ENCODE data around the gene RAI1. TPM values are rescaled to one million over a fixed set of nuclear protein-coding genes. Genes with fewer than 3 reads are reported as not detected.

Gene RAI1
- total RNA-seq, 1 donor from 2014 or later = 46.2 TPM

DNA sequence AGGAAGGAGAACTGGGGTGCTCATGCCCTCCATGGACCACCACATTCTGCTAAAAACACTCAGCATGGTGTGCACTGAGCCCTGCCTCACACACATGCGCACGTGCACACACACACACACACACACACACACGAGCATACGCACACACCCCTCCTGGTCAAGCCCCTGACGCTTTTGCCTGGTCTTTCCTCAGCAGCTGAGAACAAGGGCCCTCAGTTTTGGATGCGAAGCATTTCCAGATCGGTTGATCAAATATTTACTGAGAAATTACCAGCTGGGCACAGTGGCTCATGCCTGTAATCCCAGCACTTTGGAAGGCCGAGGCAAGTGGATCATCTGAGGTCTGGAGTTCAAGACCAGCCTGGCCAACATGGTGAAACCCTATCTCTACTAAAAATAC, 20.1 kb upstream of the RAI1 start:
- peaks cover 11% of the 10 kb centered on the region for H3K4me1 Mint-ChIP-seq (ENCODE audit: unreplicated experiment)
- no peak for DNase-seq (ENCODE audit: low spot score)
- no peaks in the 10 kb centered on the region for H3K36me3 Mint-ChIP-seq (ENCODE audit: low read depth, unreplicated experiment)
- no peaks in the 10 kb centered on the region for H3K9me3 Mint-ChIP-seq (ENCODE audit: unreplicated experiment)
- TF ChIP-seq, protein P1, sequence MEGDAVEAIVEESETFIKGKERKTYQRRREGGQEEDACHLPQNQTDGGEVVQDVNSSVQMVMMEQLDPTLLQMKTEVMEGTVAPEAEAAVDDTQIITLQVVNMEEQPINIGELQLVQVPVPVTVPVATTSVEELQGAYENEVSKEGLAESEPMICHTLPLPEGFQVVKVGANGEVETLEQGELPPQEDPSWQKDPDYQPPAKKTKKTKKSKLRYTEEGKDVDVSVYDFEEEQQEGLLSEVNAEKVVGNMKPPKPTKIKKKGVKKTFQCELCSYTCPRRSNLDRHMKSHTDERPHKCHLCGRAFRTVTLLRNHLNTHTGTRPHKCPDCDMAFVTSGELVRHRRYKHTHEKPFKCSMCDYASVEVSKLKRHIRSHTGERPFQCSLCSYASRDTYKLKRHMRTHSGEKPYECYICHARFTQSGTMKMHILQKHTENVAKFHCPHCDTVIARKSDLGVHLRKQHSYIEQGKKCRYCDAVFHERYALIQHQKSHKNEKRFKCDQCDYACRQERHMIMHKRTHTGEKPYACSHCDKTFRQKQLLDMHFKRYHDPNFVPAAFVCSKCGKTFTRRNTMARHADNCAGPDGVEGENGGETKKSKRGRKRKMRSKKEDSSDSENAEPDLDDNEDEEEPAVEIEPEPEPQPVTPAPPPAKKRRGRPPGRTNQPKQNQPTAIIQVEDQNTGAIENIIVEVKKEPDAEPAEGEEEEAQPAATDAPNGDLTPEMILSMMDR (IDR thresholded peaks at IDR 0.05; ENCODE audit: unreplicated experiment) = no peak
- peaks cover 10% of the 10 kb centered on the region for H3K27me3 Mint-ChIP-seq (ENCODE audit: unreplicated experiment)
- no peak overlapping the region for H3K27ac Mint-ChIP-seq (ENCODE audit: unreplicated experiment)
- H3K4me3 Mint-ChIP-seq (ENCODE audit: unreplicated experiment) = no peak overlapping the region

DNA sequence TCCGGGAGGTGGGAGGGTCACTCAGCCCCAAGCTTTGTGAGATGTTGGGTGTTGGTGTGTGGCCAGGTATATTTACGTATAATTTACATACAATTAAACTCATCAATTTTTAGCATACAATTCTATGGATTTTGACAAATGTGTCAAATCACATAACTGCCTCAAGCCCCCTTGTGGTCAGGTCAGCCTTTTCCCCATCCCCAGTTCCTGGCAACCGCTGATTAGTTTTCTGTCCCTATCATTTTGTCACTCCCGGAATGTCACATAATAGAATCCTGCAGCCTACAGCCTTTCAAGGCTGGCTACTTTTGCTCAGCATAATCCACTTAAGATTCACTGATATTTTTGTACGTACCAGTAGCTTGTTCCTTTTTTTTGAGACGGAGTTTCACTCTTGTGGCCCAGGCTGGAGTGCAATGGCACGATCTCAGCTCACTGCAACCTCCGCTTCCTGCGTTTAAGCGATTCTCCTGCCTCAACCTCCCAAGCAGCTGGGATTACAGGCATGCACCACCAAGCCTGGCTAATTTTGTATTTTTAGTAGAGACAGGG, 19.3 kb upstream of the RAI1 start:
- no peak overlapping the region for H3K4me3 Mint-ChIP-seq (ENCODE audit: unreplicated experiment)
- no peaks in the 10 kb centered on the region for H3K9me3 Mint-ChIP-seq (ENCODE audit: unreplicated experiment)
- no peaks in the 10 kb centered on the region for H3K36me3 Mint-ChIP-seq (ENCODE audit: low read depth, unreplicated experiment)
- TF ChIP-seq, protein P1 (IDR thresholded peaks at IDR 0.05; ENCODE audit: unreplicated experiment) = peak; percentile 67
- no peak overlapping the region for H3K27ac Mint-ChIP-seq (ENCODE audit: unreplicated experiment)
- H3K27me3 Mint-ChIP-seq (ENCODE audit: unreplicated experiment) = peaks cover 10% of the 10 kb centered on the region
- H3K4me1 Mint-ChIP-seq (ENCODE audit: unreplicated experiment) = peaks cover 11% of the 10 kb centered on the region
- no peak for DNase-seq (ENCODE audit: low spot score)

DNA sequence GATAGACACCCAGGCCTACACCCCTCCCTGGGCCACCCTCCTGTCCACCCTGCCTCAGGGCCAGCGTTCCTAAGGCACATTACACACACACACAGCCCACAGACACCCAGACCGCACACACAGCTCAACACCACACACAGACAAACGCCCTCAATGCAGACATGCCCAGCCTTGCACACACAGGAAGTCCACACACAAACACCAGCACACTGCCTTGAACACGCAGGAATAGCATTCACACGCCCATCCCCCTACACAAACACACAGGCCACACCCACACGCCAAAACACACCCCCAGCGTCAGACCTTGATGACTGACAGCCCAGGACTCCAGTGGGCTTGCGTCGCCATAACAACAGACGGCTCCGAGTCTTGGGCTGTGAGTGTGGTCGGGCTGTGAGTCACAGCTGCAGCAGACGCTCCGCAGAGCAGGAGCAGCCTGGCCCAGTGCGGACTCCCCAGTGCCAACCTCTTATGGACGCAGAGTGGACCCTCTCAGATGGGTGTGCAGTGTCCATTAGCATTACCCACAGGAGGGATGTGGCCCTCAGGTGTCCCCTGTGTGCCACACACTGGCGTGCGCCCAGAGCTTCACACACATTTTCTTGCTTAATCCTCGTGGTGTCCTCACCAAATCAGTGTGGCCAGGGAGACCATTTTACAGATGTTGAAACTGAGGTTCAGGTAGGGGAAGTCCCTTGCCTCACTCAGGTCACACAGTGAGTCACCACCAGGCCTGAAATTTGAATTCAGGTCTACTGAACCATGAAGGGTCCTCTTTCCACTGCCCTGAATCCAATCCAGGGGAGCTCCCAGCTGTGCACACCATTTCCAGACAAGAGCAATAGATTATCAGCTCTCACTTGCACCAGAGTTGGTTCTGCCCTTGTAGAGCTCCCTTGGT, 17.8 kb upstream of the RAI1 start:
- H3K27ac Mint-ChIP-seq (ENCODE audit: unreplicated experiment) = peak overlapping the region; percentile 9
- H3K36me3 Mint-ChIP-seq (ENCODE audit: low read depth, unreplicated experiment) = no peaks in the 10 kb centered on the region
- no peaks in the 10 kb centered on the region for H3K9me3 Mint-ChIP-seq (ENCODE audit: unreplicated experiment)
- peak; percentile 66 for DNase-seq (ENCODE audit: low spot score)
- TF ChIP-seq, protein P1 (IDR thresholded peaks at IDR 0.05; ENCODE audit: unreplicated experiment) = no peak
- H3K4me3 Mint-ChIP-seq (ENCODE audit: unreplicated experiment) = peak overlapping the region; percentile 70
- peaks cover 10% of the 10 kb centered on the region for H3K27me3 Mint-ChIP-seq (ENCODE audit: unreplicated experiment)
- H3K4me1 Mint-ChIP-seq (ENCODE audit: unreplicated experiment) = peaks cover 11% of the 10 kb centered on the region

DNA sequence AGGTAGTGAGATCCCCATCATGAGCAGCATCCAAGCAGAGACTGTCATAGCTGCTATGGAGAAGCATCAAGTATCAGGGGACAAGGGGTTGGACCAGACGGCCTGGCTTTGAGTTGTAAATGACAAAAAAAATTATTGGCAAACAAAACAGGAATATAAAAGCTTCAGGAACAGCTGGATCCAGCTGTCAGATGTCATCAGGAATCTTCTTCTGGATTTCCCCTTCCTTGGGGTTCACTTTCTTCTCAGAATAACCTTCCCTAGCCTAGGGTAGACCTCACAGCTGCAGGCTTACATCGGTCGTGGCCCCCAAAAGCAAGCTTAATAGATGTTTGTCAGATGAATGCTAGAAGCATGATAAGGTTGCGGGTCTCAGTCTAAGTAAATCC, 17.2 kb upstream of the RAI1 start:
- TF ChIP-seq, protein P1 (IDR thresholded peaks at IDR 0.05; ENCODE audit: unreplicated experiment) = no peak
- Mint-ChIP-seq H3K4me3 (ENCODE audit: unreplicated experiment) (no peak overlapping the region), H3K4me1 (ENCODE audit: unreplicated experiment) (peaks cover 11% of the 10 kb centered on the region), H3K27ac (ENCODE audit: unreplicated experiment) (peak overlapping the region; percentile 9), H3K9me3 (ENCODE audit: unreplicated experiment) (no peaks in the 10 kb centered on the region), H3K36me3 (ENCODE audit: low read depth, unreplicated experiment) (no peaks in the 10 kb centered on the region), H3K27me3 (ENCODE audit: unreplicated experiment) (peaks cover 10% of the 10 kb centered on the region)
- DNase-seq (ENCODE audit: low spot score) = no peak

DNA sequence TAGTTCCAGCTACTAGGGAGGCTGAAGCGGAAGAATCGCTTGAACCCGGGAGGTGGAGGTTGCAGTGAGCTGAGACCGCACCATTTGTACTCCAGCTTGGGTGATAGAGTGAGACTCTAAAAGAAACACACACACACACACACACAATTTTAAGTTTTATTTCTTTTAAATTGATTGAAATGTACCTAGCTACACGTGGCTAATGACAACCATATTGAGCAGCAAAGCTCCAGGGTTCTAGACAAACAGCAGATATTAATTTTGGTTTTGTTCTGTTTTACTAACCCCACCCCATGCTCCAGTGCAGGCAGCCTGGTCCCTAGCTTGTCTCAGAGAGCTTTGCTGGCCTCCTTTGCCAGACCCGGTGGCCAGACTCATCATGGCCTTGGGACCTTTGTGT, 16.0 kb upstream of the RAI1 start:
- no peak overlapping the region for H3K4me3 Mint-ChIP-seq (ENCODE audit: unreplicated experiment)
- H3K36me3 Mint-ChIP-seq (ENCODE audit: low read depth, unreplicated experiment) = no peaks in the 10 kb centered on the region
- TF ChIP-seq, protein P1 (IDR thresholded peaks at IDR 0.05; ENCODE audit: unreplicated experiment) = no peak
- peaks cover 11% of the 10 kb centered on the region for H3K4me1 Mint-ChIP-seq (ENCODE audit: unreplicated experiment)
- no peak overlapping the region for H3K27ac Mint-ChIP-seq (ENCODE audit: unreplicated experiment)
- no peak for DNase-seq (ENCODE audit: low spot score)
- H3K27me3 Mint-ChIP-seq (ENCODE audit: unreplicated experiment) = peaks cover 9% of the 10 kb centered on the region
- no peaks in the 10 kb centered on the region for H3K9me3 Mint-ChIP-seq (ENCODE audit: unreplicated experiment)

Data from endothelial cell (in vitro differentiated cells).